K562 treated with DMSO at 1 percent for 4 hours (cell line): ENCODE results near the gene SPDYA. TPM values are rescaled to one million over a fixed set of nuclear protein-coding genes. Genes with fewer than 3 reads are reported as not detected.

Source experiments
- total RNA-seq: library from RNA; unstranded; fragments of 300-600 nt; gene quantifications from 2 replicates; pipeline ENCODE4 v1.2.3, GENCODE V29; 2022; ENCODE audit not compliant: insufficient read depth

Gene SPDYA
- total RNA-seq: not detected in 2 replicates

DNA sequence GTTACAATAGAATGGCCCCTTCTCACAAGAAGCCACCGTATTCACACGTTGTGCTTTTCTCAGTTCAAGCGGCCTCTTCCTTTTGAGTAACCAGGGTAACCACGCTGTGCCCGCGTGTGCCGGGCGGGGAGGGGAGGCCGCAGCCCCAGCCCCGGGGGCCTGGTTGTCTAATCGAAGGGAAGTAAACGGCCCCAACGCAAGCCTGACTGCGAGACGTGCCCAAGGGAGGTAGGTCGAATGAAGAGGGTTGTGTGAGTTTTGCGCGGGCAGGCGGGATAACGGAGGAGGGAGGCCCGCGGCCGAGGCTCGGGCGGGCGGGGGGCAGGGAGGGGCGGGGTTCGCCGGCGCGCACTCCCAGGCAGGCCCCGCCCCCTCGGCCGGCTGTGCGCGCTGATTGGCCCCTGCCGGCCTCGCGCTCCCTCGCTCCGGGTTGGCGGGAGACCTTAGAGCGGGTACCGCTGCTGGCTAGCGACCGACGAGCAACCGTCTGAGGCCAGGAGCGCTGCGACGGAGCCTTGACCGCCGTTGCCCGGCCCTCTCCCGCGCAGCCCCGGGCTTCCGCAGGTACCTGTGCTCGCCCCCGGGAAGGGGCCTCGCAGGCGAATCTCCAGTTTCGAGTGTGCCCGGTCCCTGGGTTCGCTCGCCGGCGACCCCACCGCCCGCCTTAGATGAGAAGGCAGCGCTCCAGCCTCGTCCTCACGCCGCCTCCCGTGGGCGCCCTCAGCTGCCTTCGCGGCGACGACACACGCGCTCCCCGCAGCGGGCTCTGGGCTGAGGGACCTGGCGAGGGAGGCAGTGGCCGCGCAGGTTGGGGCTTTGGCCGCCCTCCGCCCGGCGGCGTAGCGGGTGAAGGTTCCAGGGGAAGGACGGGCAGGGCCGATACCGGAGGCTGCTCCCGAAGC, at the start of gene SPDYA:
Gene SPDYA (plus strand): TSS at position 451 of the 902 bp plus-strand sequence. CDS start 5,181 bp downstream, outside the sequence.

DNA sequence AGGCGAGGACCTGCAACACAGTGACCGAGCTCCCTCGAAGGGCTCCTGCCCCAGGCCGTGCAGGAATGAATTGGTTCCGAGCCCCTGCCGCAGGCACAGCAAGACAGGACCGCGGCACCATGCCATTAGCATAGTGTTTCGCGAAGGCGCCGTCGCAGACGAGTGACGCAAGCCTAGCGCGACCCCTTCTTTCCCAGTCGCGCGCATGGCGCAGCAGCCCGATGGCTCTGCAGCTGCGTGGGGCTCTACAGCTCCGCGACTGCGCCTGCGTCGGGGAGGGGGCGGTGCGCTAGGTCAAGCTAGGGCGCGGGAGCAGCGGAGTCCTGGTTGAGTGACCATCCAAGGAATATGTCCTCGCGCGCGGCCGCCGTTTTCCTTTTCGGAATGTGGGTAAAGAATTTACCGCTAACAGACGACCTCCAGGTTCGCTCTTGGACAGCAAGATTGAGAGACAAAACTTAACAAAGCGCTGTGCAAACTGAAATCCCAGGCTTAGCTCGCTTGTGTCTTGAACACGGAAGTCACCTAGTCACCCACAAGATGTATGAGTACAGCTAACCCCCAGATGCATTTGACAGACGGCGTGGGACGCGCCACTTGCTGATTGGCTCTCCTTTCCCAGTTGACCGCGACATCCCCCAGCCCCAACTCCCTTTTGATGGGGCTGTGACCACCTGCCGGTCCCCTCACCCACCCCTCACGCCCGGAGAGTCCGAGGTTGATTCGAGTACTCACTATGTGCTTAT, 59.7 kb downstream of the SPDYA start, which contains the start of gene TRMT61B:
Gene TRMT61B (minus strand): TSS at position 164 of the 746 bp plus-strand sequence. CDS start 32 bp downstream, at position 132.

DNA sequence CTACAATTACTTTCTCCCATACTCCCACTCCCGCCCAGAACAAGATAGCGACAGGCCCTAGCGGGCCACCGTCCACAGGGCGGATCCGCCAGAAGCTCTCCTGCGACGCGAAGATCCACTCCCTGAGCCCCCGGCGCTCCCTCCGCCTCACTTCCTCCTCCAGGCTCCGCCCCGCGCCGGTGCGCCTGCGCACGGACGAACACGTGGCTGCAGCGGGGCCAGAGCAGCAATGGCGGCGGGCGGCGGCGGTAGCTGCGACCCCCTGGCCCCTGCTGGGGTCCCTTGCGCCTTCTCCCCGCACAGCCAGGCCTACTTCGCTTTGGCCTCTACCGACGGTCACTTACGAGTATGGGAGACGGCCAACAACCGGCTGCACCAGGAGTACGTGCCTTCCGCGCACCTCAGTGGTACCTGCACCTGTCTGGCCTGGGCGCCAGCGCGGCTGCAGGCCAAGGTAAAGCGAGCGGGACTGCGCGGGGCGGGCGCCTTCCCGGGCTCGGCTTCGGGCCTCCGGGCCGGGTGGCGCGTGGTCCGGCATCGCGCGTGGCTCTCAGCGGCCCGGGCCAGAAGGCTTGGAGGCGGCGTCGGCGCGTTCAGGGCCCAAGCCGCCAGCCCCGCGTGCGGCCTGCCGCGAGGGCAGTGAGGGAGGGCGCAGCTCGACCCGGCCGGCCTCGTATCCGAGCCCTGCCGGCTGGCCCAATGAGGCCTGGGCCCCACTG, 84.0 kb downstream of the SPDYA start, which contains the start of gene WDR43:
Gene WDR43 (plus strand): TSS at position 198 of the 719 bp plus-strand sequence. CDS start 32 bp downstream, at position 230.

Other genes with a start within 250 kb of the SPDYA start
- gene PPP1CB, start 59.0 kb upstream of the SPDYA start, total RNA-seq: 27.1 and 30.6 TPM in 2 replicates
- 11.2 and 13.0 TPM in 2 replicates for gene TRMT61B, start 59.5 kb downstream of the SPDYA start, total RNA-seq
- 8.6 and 8.7 TPM in 2 replicates for gene WDR43, start 83.8 kb downstream of the SPDYA start, total RNA-seq
- gene TOGARAM2, start 170.5 kb downstream of the SPDYA start, total RNA-seq: not detected in 2 replicates